H1 (cell line): ENCODE measurements around the gene PLEKHA5. TPM values are rescaled to one million over a fixed set of nuclear protein-coding genes. Genes with fewer than 3 reads are reported as not detected.

Source experiments
- CTCF ChIA-PET: fragments of 300-600 bp; sonication (Branson Sonifier 250); formaldehyde crosslinking; loops from one replicate; lab custom pipeline; 2021; ENCODE audit not compliant: partially characterized antibody; lab: Charles Lee
- POLR2A ChIA-PET: fragments of 300-600 bp; sonication (Branson Sonifier 250); formaldehyde crosslinking; loops from one replicate; lab custom pipeline; 2021; ENCODE audit warnings: inconsistent platforms; ENCODE audit not compliant: partially characterized antibody; lab: Charles Lee
- DNase-seq, 2 experiments: peaks; one replicate each; pipeline versions ENCODE4 v3.0.0 to v3.0.0-alpha.2; 2010 to 2022; ENCODE audit warnings: low spot score in 2 of 2, low read depth in 1 of 2, mixed read lengths in 1 of 2
- FAIRE-seq: peaks from 2 replicates; lab custom pipeline; 2011; peaks lifted over from hg19 to GRCh38; lab: Jason Lieb, UNC
- H2AFZ ChIP-seq: 2 replicates; pipeline ENCODE4 v1.8.1; 2012; ENCODE audit warnings: low read length, inconsistent platforms
- H2AK5ac ChIP-seq: 2 replicates; pipeline ENCODE4 v1.6.1; 2013; ENCODE audit warnings: low read depth, low read length
- H2BK120ac ChIP-seq: replicated peaks from 2 replicates; pipeline ENCODE3; 2013; ENCODE audit warnings: low read depth, low read length, inconsistent platforms
- H2BK12ac ChIP-seq: 2 replicates; pipeline ENCODE4 v1.6.1; 2013; ENCODE audit warnings: low read depth, low read length
- H2BK15ac ChIP-seq: 2 replicates; pipeline ENCODE4 v1.6.1; 2013; ENCODE audit warnings: low read length
- H2BK20ac ChIP-seq: 2 replicates; pipeline ENCODE4 v1.6.1; 2013; ENCODE audit warnings: low read length
- H2BK5ac ChIP-seq: 2 replicates; pipeline ENCODE4 v1.6.1; 2013; ENCODE audit warnings: low read depth, low read length
- H3K14ac ChIP-seq: 2 replicates; pipeline ENCODE4 v1.6.1; 2013; ENCODE audit warnings: inconsistent platforms; ENCODE audit not compliant: insufficient read length
- H3K18ac ChIP-seq: 2 replicates; pipeline ENCODE4 v1.6.1; 2013; ENCODE audit warnings: low read length; ENCODE audit errors: extremely low read depth
- H3K23ac ChIP-seq: 2 replicates; pipeline ENCODE4 v1.6.1; 2013; ENCODE audit warnings: inconsistent platforms; ENCODE audit not compliant: insufficient read length
- H3K23me2 ChIP-seq: 2 replicates; pipeline ENCODE4 v1.6.1; 2013; ENCODE audit warnings: low read depth, low read length
- H3K27ac ChIP-seq: 2 replicates; pipeline ENCODE4 v1.6.1; 2011; ENCODE audit warnings: low read depth, low read length, inconsistent platforms
- H3K27me3 ChIP-seq, 4 experiments: replicated peaks in 1 of 4; 1 replicate in 1 of 4; 2 replicates in 3 of 4; pipeline versions ENCODE4 v1.6.1 to v1.8.1; 2011 to 2013; ENCODE audit warnings: low read length in 3 of 4, mild to moderate bottlenecking in 3 of 4, inconsistent platforms in 2 of 4, mixed read lengths in 2 of 4, moderate library complexity in 1 of 4; ENCODE audit not compliant: control insufficient read depth in 3 of 4, insufficient read depth in 3 of 4; ENCODE audit errors: extremely low read depth in 1 of 4
- H3K36me3 ChIP-seq, 4 experiments: 2 replicates each; pipeline versions ENCODE4 v1.6.1 to v1.8.1; 2011 to 2013; ENCODE audit warnings: mild to moderate bottlenecking in 4 of 4, low read length in 3 of 4, moderate library complexity in 2 of 4, control low read depth in 1 of 4, inconsistent platforms in 1 of 4; ENCODE audit not compliant: insufficient read depth in 4 of 4, control insufficient read depth in 2 of 4
- H3K4ac ChIP-seq: replicated peaks from 2 replicates; pipeline ENCODE3; 2013; ENCODE audit warnings: low read length, low read depth, mixed read lengths, inconsistent platforms; ENCODE audit not compliant: insufficient read length
- H3K4me1 ChIP-seq, 4 experiments: replicated peaks in 1 of 4; 1 replicate in 1 of 4; 2 replicates in 3 of 4; pipeline versions ENCODE4 v1.6.1 to v1.8.1; 2011 to 2013; ENCODE audit warnings: low read length in 3 of 4, inconsistent platforms in 2 of 4, mixed read lengths in 1 of 4; ENCODE audit not compliant: insufficient read depth in 4 of 4, control insufficient read depth in 3 of 4
- H3K4me2 ChIP-seq, 2 experiments: 2 replicates each; pipeline versions ENCODE4 v1.6.1 to v1.8.1; 2011 to 2013; ENCODE audit warnings: low read depth in 2 of 2, low read length in 2 of 2, control low read depth in 1 of 2, inconsistent platforms in 1 of 2, mild to moderate bottlenecking in 1 of 2; ENCODE audit not compliant: insufficient read depth in 1 of 2
- H3K4me3 ChIP-seq, 4 experiments: fragments of 200-600, 300-600 bp in 1 of 4; sonication (generic), shearing (Covaris generic), sonication (Bioruptor Twin) in 1 of 4; 2 replicates each; pipeline versions ENCODE4 v1.5.1 to v1.8.1; 2011 to 2016; ENCODE audit warnings: low read length in 4 of 4, low read depth in 3 of 4, control low read depth in 2 of 4, inconsistent platforms in 2 of 4, mild to moderate bottlenecking in 2 of 4, mixed read lengths in 1 of 4, moderate library complexity in 1 of 4; ENCODE audit not compliant: insufficient read depth in 2 of 4; ENCODE audit errors: extremely low read depth in 1 of 4
- H3K56ac ChIP-seq: replicated peaks from 2 replicates; pipeline ENCODE3; 2013; ENCODE audit warnings: low read depth, mild to moderate bottlenecking, mixed read lengths, low read length, inconsistent platforms; ENCODE audit not compliant: insufficient read length
- H3K79me1 ChIP-seq: 2 replicates; pipeline ENCODE4 v1.6.1; 2013; ENCODE audit warnings: low read depth, low read length, control low read depth
- H3K79me2 ChIP-seq, 2 experiments: 2 replicates each; pipeline versions ENCODE4 v1.6.1 to v1.8.1; 2012 to 2013; ENCODE audit warnings: low read length in 2 of 2, mild to moderate bottlenecking in 2 of 2, inconsistent platforms in 1 of 2; ENCODE audit not compliant: insufficient read depth in 2 of 2, control insufficient read depth in 1 of 2
- H3K9ac ChIP-seq, 4 experiments: replicated peaks in 1 of 4; 1 replicate in 1 of 4; 2 replicates in 3 of 4; pipeline versions ENCODE4 v1.6.1 to v1.8.1; 2011 to 2013; ENCODE audit warnings: low read depth in 3 of 4, low read length in 3 of 4, control low read depth in 2 of 4, mild to moderate bottlenecking in 2 of 4, moderate library complexity in 2 of 4, inconsistent platforms in 1 of 4; ENCODE audit errors: extremely low read depth in 1 of 4
- H3K9me3 ChIP-seq, 2 experiments: 2 replicates each; pipeline versions ENCODE4 v1.6.1 to v1.8.1; 2012 to 2013; ENCODE audit warnings: mild to moderate bottlenecking in 2 of 2, moderate library complexity in 2 of 2, control low read depth in 1 of 2, inconsistent platforms in 1 of 2, low read depth in 1 of 2, low read length in 1 of 2, mixed read lengths in 1 of 2; ENCODE audit not compliant: insufficient read depth in 2 of 2
- H4K20me1 ChIP-seq, 2 experiments: replicated peaks in 1 of 2; 2 replicates each; pipeline versions ENCODE3 to v1.8.1; 2011 to 2013; ENCODE audit warnings: inconsistent platforms in 2 of 2, low read length in 2 of 2, mild to moderate bottlenecking in 1 of 2; ENCODE audit not compliant: insufficient read depth in 2 of 2, control insufficient read depth in 1 of 2
- H4K5ac ChIP-seq: 2 replicates; pipeline ENCODE4 v1.6.1; 2013; ENCODE audit warnings: low read length, low read depth, mixed read lengths, inconsistent platforms; ENCODE audit not compliant: insufficient read length
- H4K8ac ChIP-seq: 2 replicates; pipeline ENCODE4 v1.8.0; 2013; ENCODE audit warnings: mild to moderate bottlenecking, moderate library complexity, low read length, inconsistent platforms; ENCODE audit not compliant: insufficient read depth; ENCODE audit errors: extremely low read depth
- H4K91ac ChIP-seq: replicated peaks from 2 replicates; pipeline ENCODE3; 2013; ENCODE audit warnings: low read length, mixed read lengths, inconsistent platforms; ENCODE audit not compliant: insufficient read length
- CBX5 ChIP-seq: fragments of 300-800, 300-1000 bp; sonication (generic); IDR thresholded peaks from 2 replicates; pipeline ENCODE4 v1.7.1; 2016; ENCODE audit warnings: antibody characterized with exemption, low read length, low read depth
- KDM1A ChIP-seq: fragments of 200-600, 300-600 bp; sonication (generic); IDR thresholded peaks from 2 replicates; pipeline ENCODE4 v1.7.1; 2016; ENCODE audit warnings: mild to moderate bottlenecking, low read length, borderline replicate concordance
- KDM5A ChIP-seq: fragments of 200-600 bp; IDR thresholded peaks from 2 replicates; pipeline ENCODE4 v1.7.1; 2012; ENCODE audit warnings: mild to moderate bottlenecking, low read length, inconsistent platforms, mixed read lengths
- WGBS, 2 experiments: shearing (Covaris generic) in 1 of 2; methylation state at CpG; one replicate each; pipeline versions ENCODE4 v1.1.6 to v1.1.7; 2013 to 2015; ENCODE audit warnings: low lambda C conversion rate in 2 of 2, mixed read lengths in 2 of 2, inconsistent platforms in 1 of 2, low coverage in 1 of 2, missing lambda C conversion rate in 1 of 2; ENCODE audit not compliant: insufficient replicate concordance in 2 of 2, insufficient coverage in 1 of 2, insufficient read length in 1 of 2; ENCODE audit errors: extremely low coverage in 1 of 2, missing lambda C conversion rate in 1 of 2; 5-methylcytosine and 5-hydroxymethylcytosine counted together
- polyA plus RNA-seq, 7 experiments: library from polyadenylated mRNA; depleted of rRNA in 3 of 7; stranded (reverse) in 5 of 7; unstranded in 2 of 7; fragments of >200 nt in 5 of 7; fragments of 200-250 nt in 2 of 7; gene quantifications; 1 replicate in 5 of 7; 2 replicates in 1 of 7; 4 replicates in 1 of 7; pipeline versions ENCODE4 v1.2.1 to v1.2.3, GENCODE V29; 2011 to 2013; ENCODE audit warnings: missing spikeins in 2 of 7, mixed read lengths in 2 of 7
- total RNA-seq: library from RNA; stranded (reverse); fragmentation: NEBNext Ultra II Directional; extraction: Animal tissue kit (Norgen Biotek cat#: 25700); gene quantifications from 2 replicates; pipeline ENCODE4 v1.2.1, GENCODE V29; 2021

Gene PLEKHA5
- total and polyA plus RNA-seq, 2 of the 8 experiments (the other 6 are each of a cell fraction or from before 2014, with no cell fraction given): 17.2 to 66.1 TPM

DNA sequence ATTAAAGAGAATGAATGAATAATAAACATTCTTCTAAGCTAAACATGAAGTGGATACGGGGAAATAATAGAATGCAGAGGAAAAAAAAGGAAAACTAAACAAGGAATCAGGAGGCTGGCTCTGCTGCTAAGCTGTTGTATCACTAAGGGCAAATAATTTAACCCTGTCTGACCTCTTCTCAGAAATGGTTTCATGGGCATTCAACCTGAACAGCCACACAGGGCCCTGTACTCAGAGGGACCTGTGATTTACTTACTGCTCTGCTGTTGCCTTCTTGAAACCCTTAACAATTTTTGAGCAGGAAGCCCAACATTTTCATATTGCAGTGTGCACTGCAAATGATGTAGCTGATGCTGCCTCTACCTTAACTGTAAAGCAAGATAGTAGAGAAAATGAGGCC lies 14.2 kb upstream of the PLEKHA5 start:
- Histone ChIP-seq H3K4me3 (no peak overlapping the region), H2AFZ (no peak overlapping the region), H4K91ac (no peak overlapping the region), H3K79me1 (no peaks in the 10 kb centered on the region), H2BK20ac (no peak overlapping the region), H4K5ac (no peak overlapping the region), H2BK120ac (no peak overlapping the region), H4K20me1 (no peaks in the 10 kb centered on the region), H3K27me3 (no peaks in the 10 kb centered on the region), H3K4ac (no peak overlapping the region), H2AK5ac (no peak overlapping the region), H2BK5ac (no peak overlapping the region), H3K4me2 (no peak overlapping the region), H3K4me1 (no peaks in the 10 kb centered on the region), H4K8ac (no peak overlapping the region), H3K9ac (no peak overlapping the region), H2BK12ac (no peak overlapping the region), H3K18ac (no peak overlapping the region), H2BK15ac (no peak overlapping the region), H3K27ac (no peak overlapping the region), H3K23ac (no peak overlapping the region), H3K23me2 (no peaks in the 10 kb centered on the region), H3K36me3 (no peaks in the 10 kb centered on the region), H3K79me2 (no peaks in the 10 kb centered on the region), H3K14ac (no peak overlapping the region), H3K56ac (no peak overlapping the region), H3K9me3 (no peaks in the 10 kb centered on the region)
- TF ChIP-seq CBX5 (no peak), KDM1A (no peak), KDM5A (no peak)
- CTCF ChIA-PET: no interaction called here
- POLR2A ChIA-PET: no interaction called here
- no peak for DNase-seq
- FAIRE-seq: no peak
- WGBS, 2 experiments: 89% methylated on average over 1 of the region's 1 CpG; no CpG with 5 or more reads in 1 of the 2 experiments
